Glomerular visceral epithelial cell (primary cell): ENCODE measurements around the gene NTSR2.

Experiments used
- DNase-seq: peaks from one replicate; pipeline ENCODE4 v3.0.0-alpha.2; 2016; ENCODE audit errors: extremely low spot score

The NTSR2 gene

GRCh38 chr2:11628675-11629074 is 41.3 kb downstream of the NTSR2 start:
- DNase-seq: no peak

- no peak for DNase-seq
Observed at GRCh38 chr2:11625671-11626070, 44.3 kb downstream of the NTSR2 start.

- DNase-seq: no peak
Observed at GRCh38 chr2:11624893-11625292, 45.1 kb downstream of the NTSR2 start.

- DNase-seq: no peak
Observed at GRCh38 chr2:11622611-11623010, 47.4 kb downstream of the NTSR2 start.

GRCh38 chr2:11621410-11621809 is 48.6 kb downstream of the NTSR2 start:
- no peak for DNase-seq

- DNase-seq: no peak
Observed at GRCh38 chr2:11618708-11619062, 51.3 kb downstream of the NTSR2 start.

GRCh38 chr2:11617984-11618707 is 51.8 kb downstream of the NTSR2 start:
- no peak for DNase-seq

- no peak for DNase-seq
Observed at GRCh38 chr2:11617527-11617926, 52.5 kb downstream of the NTSR2 start.

- no peak for DNase-seq
Observed at GRCh38 chr2:11616851-11617415, 53.1 kb downstream of the NTSR2 start.

- DNase-seq: no peak
Observed at GRCh38 chr2:11616097-11616687, 53.8 kb downstream of the NTSR2 start.

GRCh38 chr2:11615209-11615608 is 54.8 kb downstream of the NTSR2 start:
- no peak for DNase-seq

- no peak for DNase-seq
Observed at GRCh38 chr2:11613297-11613696, 56.7 kb downstream of the NTSR2 start.

- no peak for DNase-seq
Observed at GRCh38 chr2:11612553-11613215, 57.3 kb downstream of the NTSR2 start.

- DNase-seq: no peak
Observed at GRCh38 chr2:11611251-11611650, 58.7 kb downstream of the NTSR2 start.

GRCh38 chr2:11610624-11611242 is 59.3 kb downstream of the NTSR2 start:
- DNase-seq: no peak
